Choroid plexus epithelial cell (primary cell): Measurements from ENCODE around the gene FRZB.
"Not testable (repeated sequence)": the region's sequence is repeated elsewhere in the genome, so short reads cannot be mapped to it uniquely, and the experiment has no call there.

Experiments used
- DNase-seq: peaks from one replicate; pipeline ENCODE4 v3.0.0-alpha.2; 2010; ENCODE audit warnings: low read depth
- H3K4me3 ChIP-seq: 2 replicates; pipeline ENCODE4 v1.5.1; 2011; ENCODE audit warnings: low read depth, mild to moderate bottlenecking, control low read depth, low read length, moderate library complexity
- CTCF ChIP-seq: conservative IDR thresholded peaks from 2 replicates; pipeline ENCODE4 v1.5.1; 2011; ENCODE audit warnings: low read depth, mild to moderate bottlenecking, control low read depth, inconsistent platforms, low read length, moderate library complexity

The FRZB gene

GRCh38 chr2:182897137-182897536, 30.7 kb upstream of the FRZB start:
- no peak overlapping the region for H3K4me3 ChIP-seq
- peak; percentile 31 for DNase-seq
- no peak for TF ChIP-seq CTCF

GRCh38 chr2:182895798-182896197, 29.4 kb upstream of the FRZB start:
- TF ChIP-seq CTCF: no peak
- H3K4me3 ChIP-seq: no peak overlapping the region
- no peak for DNase-seq

- no peak for TF ChIP-seq CTCF
- no peak for DNase-seq
- H3K4me3 ChIP-seq: no peak overlapping the region
Observed at GRCh38 chr2:182895169-182895568, 28.7 kb upstream of the FRZB start.

- no peak for TF ChIP-seq CTCF
- no peak for DNase-seq
- H3K4me3 ChIP-seq: no peak overlapping the region
Observed at GRCh38 chr2:182894174-182894573, 27.7 kb upstream of the FRZB start.

GRCh38 chr2:182893666-182894065, 27.2 kb upstream of the FRZB start:
- no peak overlapping the region for H3K4me3 ChIP-seq

GRCh38 chr2:182893035-182893434, 26.6 kb upstream of the FRZB start:
- DNase-seq, H3K4me3 ChIP-seq: not testable (repeated sequence)

More at GRCh38 chr2:182893666-182894065, 27.2 kb upstream of the FRZB start:
- DNase-seq: no peak
- no peak for TF ChIP-seq CTCF

GRCh38 chr2:182891611-182892010, 25.2 kb upstream of the FRZB start:
- DNase-seq: no peak
- no peak overlapping the region for H3K4me3 ChIP-seq
- no peak for TF ChIP-seq CTCF

GRCh38 chr2:182890773-182891378, 24.4 kb upstream of the FRZB start:
- no peak for TF ChIP-seq CTCF
- H3K4me3 ChIP-seq: peak overlapping the region; percentile 9
- DNase-seq: no peak
